Measurements from ENCODE around the gene FZD7.
A peak's percentile ranks its signal among the peaks of the same experiment; 100 is the strongest.

The FZD7 gene

GRCh38 chr2:202037086-202037485 lies 3.4 kb downstream of the FZD7 start:
- no peak for DNase-seq (ENCODE audit: low spot score)

- no peak for DNase-seq (ENCODE audit: low spot score)
Measured at GRCh38 chr2:202038471-202039277, 5.0 kb downstream of the FZD7 start.

- DNase-seq (ENCODE audit: low spot score), result peak; percentile 8
Measured at GRCh38 chr2:202039278-202040078, 5.8 kb downstream of the FZD7 start.

GRCh38 chr2:202040079-202040844 lies 6.6 kb downstream of the FZD7 start:
- DNase-seq (ENCODE audit: low spot score), result no peak

GRCh38 chr2:202042444-202042843 lies 8.8 kb downstream of the FZD7 start:
- no peak for DNase-seq (ENCODE audit: low spot score)

- DNase-seq (ENCODE audit: low spot score), result no peak
Measured at GRCh38 chr2:202043475-202043874, 9.8 kb downstream of the FZD7 start.

GRCh38 chr2:202044777-202045176 lies 11.1 kb downstream of the FZD7 start:
- DNase-seq (ENCODE audit: low spot score), result no peak

GRCh38 chr2:202046572-202046971 lies 12.9 kb downstream of the FZD7 start:
- DNase-seq (ENCODE audit: low spot score), result no peak

- DNase-seq (ENCODE audit: low spot score), result no peak
Measured at GRCh38 chr2:202049092-202049728, 15.6 kb downstream of the FZD7 start.

GRCh38 chr2:202049840-202050239 lies 16.2 kb downstream of the FZD7 start:
- no peak for DNase-seq (ENCODE audit: low spot score)

GRCh38 chr2:202050652-202051051 lies 17.0 kb downstream of the FZD7 start:
- no peak for DNase-seq (ENCODE audit: low spot score)

GRCh38 chr2:202051499-202052161 lies 18.0 kb downstream of the FZD7 start:
- no peak for DNase-seq (ENCODE audit: low spot score)

GRCh38 chr2:202052235-202052634 lies 18.6 kb downstream of the FZD7 start:
- no peak for DNase-seq (ENCODE audit: low spot score)

GRCh38 chr2:202054679-202055078 lies 21.0 kb downstream of the FZD7 start:
- no peak for DNase-seq (ENCODE audit: low spot score)

GRCh38 chr2:202056611-202057010 lies 23.0 kb downstream of the FZD7 start:
- DNase-seq (ENCODE audit: low spot score), result peak; percentile 49

- peak; percentile 17 for DNase-seq (ENCODE audit: low spot score)
Measured at GRCh38 chr2:202060218-202060617, 26.6 kb downstream of the FZD7 start.

GRCh38 chr2:202061695-202062094 lies 28.0 kb downstream of the FZD7 start:
- DNase-seq (ENCODE audit: low spot score), result peak; percentile 18

- DNase-seq (ENCODE audit: low spot score), result no peak
Measured at GRCh38 chr2:202064171-202064880, 30.7 kb downstream of the FZD7 start.

GRCh38 chr2:202064881-202065230 lies 31.2 kb downstream of the FZD7 start:
- DNase-seq (ENCODE audit: low spot score), result no peak

GRCh38 chr2:202065876-202066275 lies 32.2 kb downstream of the FZD7 start:
- DNase-seq (ENCODE audit: low spot score), result no peak

GRCh38 chr2:202066875-202067274 lies 33.2 kb downstream of the FZD7 start:
- no peak for DNase-seq (ENCODE audit: low spot score)

Measured in NAMALWA (cell line).